K562 (cell line): ENCODE results near the gene SLC25A10. TPM values are rescaled to one million over a fixed set of nuclear protein-coding genes. Genes with fewer than 3 reads are reported as not detected.
A peak's percentile ranks its signal among the peaks of the same experiment; 100 is the strongest.

Experiments
- AFF1 ChIP-seq, 2 experiments: fragments of 450-650 bp; IDR thresholded peaks; 2 replicates each; pipeline ENCODE4 v1.6.1; 2018; ENCODE audit warnings: mild to moderate bottlenecking in 2 of 2, low read depth in 1 of 2; ENCODE audit not compliant: partially characterized antibody in 2 of 2
- CBX2 ChIP-seq: fragments of 200-600 bp; sonication (generic); IDR thresholded peaks from one replicate; pipeline ENCODE4 v1.6.1; 2012; ENCODE audit warnings: mild to moderate bottlenecking, low read length, inconsistent platforms; ENCODE audit not compliant: insufficient read depth, poor library complexity, severe bottlenecking
- CHD4 ChIP-seq: fragments of 200-600 bp; sonication (generic); IDR thresholded peaks from 3 replicates; pipeline ENCODE4 v1.6.1; 2012; ENCODE audit warnings: low read depth, mild to moderate bottlenecking, mixed read lengths, low read length, inconsistent platforms; ENCODE audit not compliant: insufficient read depth, insufficient replicate concordance, poor library complexity, severe bottlenecking
- DEAF1 ChIP-seq: fragments of 450-650 bp; formaldehyde crosslinking; IDR thresholded peaks from 2 replicates; pipeline ENCODE4 v1.4.0; 2020; ENCODE audit warnings: mild to moderate bottlenecking, moderate library complexity
- E2F3 ChIP-seq: fragments of 250-450 bp; sonication (Bioruptor Pico); IDR thresholded peaks from 2 replicates; pipeline ENCODE4 v1.4.0; 2020; ENCODE audit warnings: mild to moderate bottlenecking
- ESRRA ChIP-seq: fragments of 450-650 bp; IDR thresholded peaks from 2 replicates; pipeline ENCODE4 v1.6.1; 2014; ENCODE audit warnings: low read depth, mild to moderate bottlenecking, moderate library complexity, borderline replicate concordance
- GABPA ChIP-seq: fragments of 200-800 bp; sonication (Bioruptor generic); conservative IDR thresholded peaks from 2 replicates; pipeline ENCODE4 v1.6.1; 2016; ENCODE audit warnings: low read depth, missing genetic modification characterization, missing compliant biosample characterization
- HNRNPL ChIP-seq: fragments of 200-400 bp; formaldehyde crosslinking; IDR thresholded peaks from 2 replicates; pipeline ENCODE4 v1.6.1; 2017; ENCODE audit warnings: low read depth, mild to moderate bottlenecking, low read length
- KHSRP ChIP-seq: fragments of 450-650 bp; IDR thresholded peaks from 2 replicates; pipeline ENCODE4 v1.6.1; 2017
- KLF16 ChIP-seq: IDR thresholded peaks from 2 replicates; pipeline ENCODE4 v1.6.1; 2016; ENCODE audit warnings: antibody characterized with exemption
- NFE2L1 ChIP-seq: fragments of 450-650 bp; IDR thresholded peaks from 2 replicates; pipeline ENCODE4 v1.6.1; 2016; ENCODE audit warnings: missing genetic modification characterization, low read depth, mild to moderate bottlenecking, missing compliant biosample characterization, moderate library complexity, borderline replicate concordance
- NR2F6 ChIP-seq: fragments of 450-650 bp; formaldehyde crosslinking; IDR thresholded peaks from 2 replicates; pipeline ENCODE4 v1.4.0; 2020; ENCODE audit warnings: mild to moderate bottlenecking
- POLR2A ChIP-seq: fragments of 450-650 bp; conservative IDR thresholded peaks from 2 replicates; pipeline ENCODE4 v1.6.1; 2016
- PYGO2 ChIP-seq: fragments of 450-650 bp; IDR thresholded peaks from 2 replicates; pipeline ENCODE4 v1.6.1; 2016; ENCODE audit warnings: mild to moderate bottlenecking, missing genetic modification characterization, moderate library complexity, missing compliant biosample characterization
- RBBP5 ChIP-seq: fragments of 200-600 bp; sonication (generic); IDR thresholded peaks from 2 replicates; pipeline ENCODE4 v1.6.1; 2012; ENCODE audit warnings: borderline replicate concordance, mild to moderate bottlenecking, low read length, control low read depth, inconsistent platforms; ENCODE audit not compliant: insufficient read depth, poor library complexity, severe bottlenecking
- SIN3A ChIP-seq, 2 experiments: fragments of 150-350 bp in 1 of 2; IDR thresholded peaks; 2 replicates each; pipeline ENCODE4 v1.6.1; 2011 to 2016; ENCODE audit warnings: borderline replicate concordance in 2 of 2, low read depth in 2 of 2, low read length in 2 of 2, mild to moderate bottlenecking in 2 of 2, moderate library complexity in 2 of 2; ENCODE audit not compliant: control insufficient read depth in 1 of 2
- STAG1 ChIP-seq: sonication (generic); formaldehyde crosslinking; IDR thresholded peaks from 2 replicates; pipeline ENCODE4 v1.5.0; 2020; ENCODE audit warnings: missing genetic modification reagents, borderline replicate concordance
- SUPT5H ChIP-seq: fragments of 450-650 bp; IDR thresholded peaks from 2 replicates; pipeline ENCODE4 v1.6.1; 2016
- TEAD2 ChIP-seq: fragments of 450-650 bp; IDR thresholded peaks from 2 replicates; pipeline ENCODE4 v1.6.1; 2016; ENCODE audit warnings: missing genetic modification characterization, control low read depth, missing compliant biosample characterization
- TOE1 ChIP-seq, 2 experiments: fragments of 450-650 bp in 1 of 2; sonication (generic) in 1 of 2; formaldehyde crosslinking in 1 of 2; IDR thresholded peaks; 2 replicates each; pipeline versions ENCODE4 v1.7.1 to v1.8.0; 2016 to 2022; ENCODE audit warnings: borderline replicate concordance in 2 of 2, mild to moderate bottlenecking in 2 of 2, antibody characterized with exemption in 1 of 2, inconsistent platforms in 1 of 2, low read depth in 1 of 2, missing genetic modification reagents in 1 of 2, moderate library complexity in 1 of 2
- USF1 ChIP-seq: sonication (generic); formaldehyde crosslinking; IDR thresholded peaks from 2 replicates; pipeline ENCODE4 v1.9.0; 2022; ENCODE audit warnings: mild to moderate bottlenecking, missing genetic modification reagents
- ZC3H11A ChIP-seq: IDR thresholded peaks from 2 replicates; pipeline ENCODE4 v1.6.1; 2012; ENCODE audit warnings: low read depth, low read length, improper control_type of control experiment
- polyA plus RNA-seq, 8 experiments: library from polyadenylated mRNA; depleted of rRNA in 4 of 8; stranded (reverse) in 5 of 8; unstranded in 3 of 8; fragments of >200 nt; fragmentation: Nextera tagmentation in 2 of 8; fragmentation: Illumina TruSeq in 1 of 8; extraction: Ambion mirVana in 2 of 8; extraction: Trizol in 1 of 8; gene quantifications; 2 replicates each; pipeline versions ENCODE4 v1.2.1 to v1.2.3, GENCODE V29; 2011 to 2014; ENCODE audit warnings: inconsistent platforms in 1 of 8, missing spikeins in 1 of 8
- total RNA-seq, 7 experiments: library from RNA; depleted of rRNA in 6 of 7; stranded (reverse); fragments of >200 nt in 6 of 7; fragmentation: Illumina TruSeq in 2 of 7; extraction: Trizol in 2 of 7; gene quantifications; 2 replicates each; pipeline versions ENCODE4 v1.2.1 to v1.2.3, GENCODE V29; 2011 to 2021; ENCODE audit warnings: low replicate concordance in 1 of 7

Gene SLC25A10
- total and polyA plus RNA-seq, 9 of the 15 experiments (the other 6 are each of a cell fraction or from before 2014, with no cell fraction given), result 0.10 to 85.6 (median 34.3) TPM

GRCh38 chr17:81712468-81713003 is 452 bp downstream of the SLC25A10 start (continued):
- TF ChIP-seq AFF1 (IDR thresholded peaks at IDR 0.05; ENCODE audit: low read depth in 1 of 2, partially characterized antibody in 2 of 2) (no peak), TOE1 (IDR thresholded peaks at IDR 0.05; ENCODE audit: borderline replicate concordance) (no peak), TOE1 (CRISPR knock-in tag; IDR thresholded peaks at IDR 0.05; ENCODE audit: borderline replicate concordance, low read depth) (no peak), E2F3 (CRISPR knock-in tag) (no peak), KHSRP (no peak), POLR2A (peak; percentile 47; the same call in 1 of the 2 replicates), STAG1 (CRISPR knock-in tag) (no peak), KLF16 (no peak), PYGO2 (no peak), CHD4 (no peak), SUPT5H (0 out of 2 replicates have a peak, but pooled peaks have one; percentile 37), ESRRA (peak; percentile 66), NR2F6 (CRISPR knock-in tag) (no peak), USF1 (CRISPR knock-in tag) (no peak), CBX2 (no peak), GABPA (tag) (0 out of 2 replicates have a peak, but pooled peaks have one; percentile 7), HNRNPL (no peak), ZC3H11A (no peak), SIN3A (IDR thresholded peaks at IDR 0.05; ENCODE audit: borderline replicate concordance in 2 of 2, control insufficient read depth in 1 of 2, low read depth in 2 of 2, low read length in 2 of 2) (peak in 1 of 2 experiments; percentile 9; a peak in 1 of 4 replicates), NFE2L1 (tag) (no peak), DEAF1 (no peak), TEAD2 (no peak), RBBP5 (peak; percentile 18)
